Dermis microvascular lymphatic vessel endothelial cell (primary cell): ENCODE measurements around the gene N4BP2L2. TPM values are rescaled to one million over a fixed set of nuclear protein-coding genes. Genes with fewer than 3 reads are reported as not detected.

Experiments
- DNase-seq, 2 donors: peaks; one replicate each; pipeline versions ENCODE4 v3.0.0 to v3.0.0-alpha.2; 2010; ENCODE audit warnings: low read depth in 2 of 2
- total RNA-seq: library from RNA; depleted of rRNA; stranded (reverse); fragments of >200 nt; gene quantifications from 2 replicates; pipeline ENCODE4 v1.2.1, GENCODE V29; 2014

The N4BP2L2 gene
- total RNA-seq, 1 donor from 2014 or later: 43.6 TPM

GRCh38 chr13:32426990-32427851 lies 111.4 kb downstream of the N4BP2L2 start:
- peak in 1 of 2 donors; percentile 33 for DNase-seq

DNA sequence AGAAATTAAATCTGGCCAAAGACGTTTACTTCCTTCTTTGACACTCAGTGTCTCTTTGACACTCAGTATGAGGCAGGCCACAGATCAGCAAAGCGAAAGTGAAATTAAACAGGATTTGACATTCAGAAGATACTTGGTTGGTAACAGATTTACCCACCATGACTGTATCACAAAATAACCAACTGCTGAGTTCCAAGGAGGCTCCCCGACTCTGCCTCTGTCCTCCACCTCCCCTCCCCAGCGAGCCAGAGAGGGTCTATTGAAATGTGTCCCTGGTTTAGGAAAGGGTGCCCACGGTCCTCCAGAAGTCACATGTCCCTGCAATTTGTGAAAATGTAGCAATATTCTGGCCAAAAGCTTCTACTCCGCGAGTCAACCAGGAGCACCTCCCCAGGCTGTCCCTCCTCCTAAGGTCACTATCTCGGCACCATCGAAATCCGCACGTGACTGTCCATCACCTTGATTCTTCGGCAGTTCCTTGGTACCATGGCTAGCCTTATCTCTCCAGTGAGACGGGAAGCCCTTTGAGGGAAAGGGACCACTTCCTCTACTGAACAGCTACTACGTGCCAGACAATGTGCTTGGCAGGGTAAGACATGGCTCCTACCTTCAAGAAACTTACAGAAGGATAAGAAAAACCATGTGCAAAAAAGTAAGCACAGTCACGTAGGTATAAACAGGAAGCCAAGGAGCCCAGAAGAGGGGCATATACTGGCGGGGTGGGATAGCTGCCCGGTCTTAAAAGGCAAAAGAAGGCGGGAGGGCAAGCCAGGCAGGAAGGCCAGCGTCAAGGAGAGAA lies 112.2 kb downstream of the N4BP2L2 start:
- DNase-seq: peak in 1 of 2 donors; percentile 20

DNA sequence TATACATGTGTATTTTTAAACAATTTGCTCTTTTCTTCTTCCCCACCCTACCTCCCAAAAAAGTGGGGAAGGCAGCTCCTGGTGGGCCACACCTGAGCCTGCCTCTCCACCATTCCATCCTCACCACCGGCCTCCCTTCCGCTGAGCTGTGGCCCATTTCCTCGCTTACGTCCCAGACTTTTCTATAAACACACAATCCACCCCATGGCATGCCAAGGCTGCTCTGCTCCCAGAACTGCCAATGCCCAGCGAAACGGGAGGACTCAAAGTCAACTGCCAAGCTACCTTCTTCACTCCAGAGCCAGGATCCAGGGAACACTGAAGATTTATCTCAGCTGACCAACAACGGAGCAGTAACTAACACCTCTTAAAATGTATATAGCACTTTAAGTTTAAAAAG lies 113.4 kb downstream of the N4BP2L2 start:
- no peak for DNase-seq

GRCh38 chr13:32423592-32423991 lies 115.0 kb downstream of the N4BP2L2 start:
- DNase-seq: no peak

GRCh38 chr13:32419862-32420261 lies 118.7 kb downstream of the N4BP2L2 start:
- DNase-seq: no peak

DNA sequence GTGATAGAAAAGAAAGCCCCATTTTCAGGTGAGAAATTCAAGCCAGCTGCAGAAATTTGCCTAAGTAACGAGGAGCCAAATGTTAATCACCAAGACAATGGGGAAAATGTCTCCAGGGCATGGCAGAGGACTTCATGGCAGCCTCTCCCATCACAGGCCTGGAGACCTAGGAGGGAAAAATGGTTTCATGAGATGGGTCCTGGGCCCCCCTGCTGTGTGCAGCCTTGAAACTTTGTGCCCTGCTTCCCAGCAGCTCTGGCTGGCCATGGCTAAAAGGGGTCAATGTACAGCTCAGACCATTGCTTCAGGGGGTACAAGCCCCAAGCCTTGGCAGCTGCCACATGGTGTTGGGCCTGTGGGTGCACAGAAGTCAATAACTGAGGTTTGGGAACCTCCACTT lies 120.6 kb downstream of the N4BP2L2 start:
- no peak for DNase-seq

- peak in 1 of 2 donors; percentile 11 for DNase-seq
These were observed 123.6 kb downstream of the N4BP2L2 start for GRCh38 chr13:32415019-32415418.

DNA sequence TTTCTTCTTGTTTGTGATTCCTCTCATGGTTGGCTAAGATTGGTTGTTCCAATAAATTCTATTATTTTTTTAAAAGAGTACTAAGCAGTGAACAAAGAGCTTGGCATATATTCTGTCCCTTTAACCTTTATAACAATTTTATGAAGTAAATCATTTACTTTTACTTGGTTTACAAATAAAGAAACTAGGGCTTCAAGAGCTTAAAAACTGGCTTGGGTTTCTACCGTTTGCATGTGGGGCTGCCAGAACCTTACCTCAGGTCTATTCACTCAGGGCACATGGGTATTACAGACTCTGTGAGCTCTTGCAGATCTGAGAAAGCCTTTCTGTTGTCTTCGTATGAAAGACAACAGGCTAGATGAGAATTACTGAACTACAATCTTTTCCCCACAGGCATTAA lies 124.0 kb downstream of the N4BP2L2 start:
- no peak for DNase-seq

DNA sequence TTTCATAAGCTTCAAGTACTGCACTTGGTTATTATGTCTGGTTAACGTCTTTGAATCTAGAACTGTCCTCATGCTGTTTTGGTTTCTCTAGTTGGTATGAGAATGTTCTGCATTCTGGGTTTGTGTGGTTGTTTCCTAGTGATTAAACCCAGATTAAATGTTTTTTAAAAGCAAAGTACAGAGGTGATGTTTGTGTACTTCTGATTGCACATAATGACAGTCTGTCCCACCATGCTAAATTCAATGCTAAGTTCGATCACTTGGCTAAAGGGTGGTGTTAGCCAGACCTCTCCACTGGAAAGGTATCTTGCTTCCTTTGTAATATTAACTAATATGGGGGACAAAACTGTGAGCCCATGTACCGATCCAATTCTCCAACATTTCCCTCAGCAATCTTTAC lies 125.3 kb downstream of the N4BP2L2 start:
- DNase-seq: no peak

- no peak for DNase-seq
These were observed 128.8 kb downstream of the N4BP2L2 start for GRCh38 chr13:32409561-32410421.

DNA sequence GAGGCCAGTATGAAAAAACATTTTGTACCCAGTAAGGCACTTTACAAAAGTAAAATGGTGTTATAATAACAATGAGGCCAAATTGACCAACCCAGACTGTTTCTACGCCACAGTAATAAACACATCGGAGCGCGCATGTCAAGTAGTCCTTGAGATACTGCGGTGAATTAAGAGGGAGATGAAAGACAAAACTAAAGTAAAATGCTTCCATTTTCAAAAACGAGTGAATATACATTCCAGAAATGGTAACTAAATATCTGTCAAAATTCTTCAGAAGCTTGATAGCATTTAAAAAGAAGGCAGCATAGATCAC lies 129.6 kb downstream of the N4BP2L2 start:
- no peak for DNase-seq

GRCh38 chr13:32408296-32409000 lies 130.1 kb downstream of the N4BP2L2 start:
- DNase-seq: no peak

DNA sequence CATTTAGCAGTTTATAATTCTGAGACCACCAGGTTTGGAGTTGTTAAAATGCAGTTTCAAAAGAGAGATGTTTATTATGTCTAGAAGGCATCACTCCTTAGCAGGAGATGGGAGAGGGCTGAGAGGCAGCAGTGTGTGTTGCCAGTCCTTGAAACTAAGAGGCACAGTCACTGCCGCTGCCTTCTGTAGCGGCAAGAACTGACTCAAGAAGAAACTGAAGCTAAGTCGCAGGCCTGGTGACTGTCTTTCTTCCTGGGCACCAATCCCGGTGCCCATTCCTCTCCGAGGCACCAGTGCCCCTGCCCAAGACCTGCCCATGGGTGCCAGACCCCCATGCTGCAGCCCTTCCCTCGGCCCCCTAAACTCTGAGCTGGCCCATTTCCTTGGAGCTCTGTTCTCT lies 130.7 kb downstream of the N4BP2L2 start:
- no peak for DNase-seq

DNA sequence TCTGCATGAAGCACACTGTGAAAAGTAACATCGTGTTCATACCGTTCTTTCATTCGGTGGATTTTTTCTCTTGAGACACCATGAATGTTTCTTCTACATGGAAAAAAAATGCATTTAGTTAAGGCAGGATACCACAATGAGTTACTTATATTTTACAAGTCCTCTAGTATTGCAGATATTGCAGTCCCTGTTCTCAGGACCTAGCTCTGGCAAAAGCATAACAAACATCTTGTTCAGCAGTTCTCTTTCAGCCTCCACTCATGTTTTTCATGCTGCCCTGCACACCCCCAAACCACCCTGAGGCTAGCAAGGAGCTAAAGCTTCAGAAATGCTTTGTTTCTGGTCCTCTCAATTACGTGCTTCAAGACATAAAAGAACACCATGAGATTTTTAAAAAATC lies 135.5 kb downstream of the N4BP2L2 start:
- DNase-seq: no peak

DNA sequence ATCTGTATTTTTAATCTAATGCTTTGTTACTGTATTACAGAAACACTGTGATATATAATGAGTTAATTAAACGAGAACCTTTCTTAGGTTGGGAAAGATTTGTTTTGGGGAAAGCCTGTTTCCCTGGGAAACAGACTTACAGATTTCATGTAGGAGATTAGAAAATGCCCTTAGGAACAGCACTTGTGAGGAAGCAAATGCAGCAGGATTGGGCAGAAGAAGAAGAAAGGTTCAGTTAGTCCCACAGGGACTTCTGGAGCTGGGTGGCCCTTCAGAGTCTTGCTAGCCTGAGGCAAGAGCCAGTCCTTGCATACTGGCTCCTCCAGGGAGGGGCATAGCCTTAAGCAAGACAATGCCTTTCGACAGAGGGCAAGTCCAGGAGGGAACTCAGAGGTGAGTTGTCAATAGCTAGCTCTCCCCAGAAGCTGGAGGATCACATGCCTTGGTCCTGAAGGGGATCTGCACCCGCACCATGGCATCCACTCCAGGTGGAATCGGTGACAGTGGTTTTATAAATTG lies 147.4 kb downstream of the N4BP2L2 start:
- no peak for DNase-seq

DNA sequence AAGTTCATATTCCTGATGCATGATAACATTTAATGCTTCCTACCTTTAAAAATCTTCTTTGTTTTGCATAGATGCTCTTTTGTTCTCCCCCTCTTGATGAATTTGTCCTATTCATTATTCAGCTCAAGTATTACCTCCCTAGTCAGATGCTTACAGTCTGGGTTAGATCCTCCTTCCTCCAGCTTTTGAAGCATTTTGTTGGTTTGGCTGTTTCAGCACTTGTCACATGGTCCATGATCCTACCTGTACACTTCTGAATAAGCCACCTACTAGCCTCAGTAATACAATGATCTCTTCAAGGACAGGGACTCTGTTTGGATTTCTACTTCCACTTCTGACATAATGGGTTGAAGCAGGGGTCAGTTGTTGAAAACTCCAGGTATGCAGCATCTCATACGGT lies 148.1 kb downstream of the N4BP2L2 start:
- DNase-seq: no peak

- no peak for DNase-seq
These were observed 148.5 kb downstream of the N4BP2L2 start for GRCh38 chr13:32390048-32390447.

- no peak for DNase-seq
These were observed 153.2 kb downstream of the N4BP2L2 start for GRCh38 chr13:32385410-32385809.

DNA sequence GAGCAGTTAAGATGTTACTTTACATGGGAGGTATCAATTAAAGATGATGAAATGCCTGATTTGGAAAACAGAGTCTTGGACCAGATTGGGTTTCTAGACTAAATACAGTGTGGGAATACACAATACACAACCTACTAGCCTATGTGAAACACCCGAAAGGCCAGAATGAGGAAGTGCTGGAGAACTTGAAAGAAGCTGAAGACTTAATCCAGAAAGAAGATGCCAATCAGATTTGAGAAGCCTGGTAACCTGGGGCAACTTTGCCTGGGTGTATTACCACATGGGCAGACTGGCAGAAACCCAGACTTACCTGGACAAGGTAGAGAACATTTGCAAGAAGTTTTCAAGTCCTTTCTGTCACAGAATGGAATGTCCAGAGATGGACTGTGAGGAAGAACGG lies 153.9 kb downstream of the N4BP2L2 start:
- no peak for DNase-seq

- DNase-seq: no peak
These were observed 154.6 kb downstream of the N4BP2L2 start for GRCh38 chr13:32383836-32384618.
